A549 (cell line): ENCODE measurements around the gene GULP1.

Experiments
- CHD2 ChIP-seq: fragments of 150-350 bp; IDR thresholded peaks from 2 replicates; pipeline ENCODE4 v1.6.1; 2014; ENCODE audit warnings: low read length; ENCODE audit not compliant: partially characterized antibody
- JUN ChIP-seq, 2 experiments: fragments of >200 bp; sonication (Bioruptor Twin); formaldehyde crosslinking; IDR thresholded peaks; 2 replicates in 1 of 2; 3 replicates in 1 of 2; pipeline ENCODE4 v1.6.1; 2016 to 2017
- NR3C1 ChIP-seq: fragments of >200 bp; sonication (Bioruptor Twin); formaldehyde crosslinking; IDR thresholded peaks from 3 replicates; pipeline ENCODE4 v1.6.1; 2017
- RAD21 ChIP-seq, 2 experiments: fragments of >200 bp in 1 of 2; sonication (Bioruptor Twin) in 1 of 2; formaldehyde crosslinking in 1 of 2; IDR thresholded peaks in 1 of 2; conservative IDR thresholded peaks in 1 of 2; 2 replicates in 1 of 2; 3 replicates in 1 of 2; pipeline ENCODE4 v1.6.1; 2012 to 2018; ENCODE audit warnings: inconsistent platforms in 1 of 2
- ZSCAN20 ChIP-seq: fragments of 250-450 bp; sonication (Bioruptor Pico); IDR thresholded peaks from 2 replicates; pipeline ENCODE4 v1.8.0; 2022; ENCODE audit warnings: mild to moderate bottlenecking, moderate library complexity
- TF ChIP-seq, protein P1 (sequence below): fragments of 200-600 bp; sonication (generic); IDR thresholded peaks from 2 replicates; pipeline ENCODE4 v1.6.1; 2016; ENCODE audit warnings: antibody characterized with exemption, mild to moderate bottlenecking, moderate library complexity
- TF ChIP-seq, protein P2 (sequence below): fragments of >200 bp; sonication (Bioruptor Twin); formaldehyde crosslinking; IDR thresholded peaks from 3 replicates; pipeline ENCODE4 v1.5.1; 2016

DNA sequence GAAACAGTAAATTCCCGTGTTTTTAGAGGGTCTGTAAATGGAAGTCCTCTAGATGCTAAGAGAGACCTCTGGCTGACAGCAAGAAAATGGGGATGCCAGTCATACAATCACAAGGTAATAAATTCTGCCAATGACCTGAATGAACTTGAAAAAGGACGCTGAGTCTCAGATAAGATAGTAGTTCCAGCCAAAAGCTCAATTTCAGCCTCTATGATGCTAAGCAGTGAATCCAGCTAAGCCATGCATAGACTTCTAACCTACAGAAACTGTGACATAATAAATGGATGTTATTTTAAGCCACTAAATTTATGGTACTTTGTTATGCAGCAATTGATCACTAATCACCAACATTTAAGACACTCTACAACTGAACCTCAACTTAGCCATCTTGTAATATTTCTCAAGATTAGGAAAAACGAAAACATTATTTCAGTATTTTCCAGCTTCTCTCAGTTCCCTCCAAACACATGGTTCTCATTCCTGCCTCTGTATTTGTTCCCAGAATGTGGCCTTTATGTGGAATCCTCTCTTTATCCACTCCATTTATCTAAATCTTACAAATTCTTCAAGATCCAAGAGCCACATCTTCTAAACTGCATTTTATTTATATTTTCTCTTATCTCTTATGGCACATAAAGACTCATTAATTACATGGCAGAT, 331.1 kb downstream of the GULP1 start:
- TF ChIP-seq, protein P1, sequence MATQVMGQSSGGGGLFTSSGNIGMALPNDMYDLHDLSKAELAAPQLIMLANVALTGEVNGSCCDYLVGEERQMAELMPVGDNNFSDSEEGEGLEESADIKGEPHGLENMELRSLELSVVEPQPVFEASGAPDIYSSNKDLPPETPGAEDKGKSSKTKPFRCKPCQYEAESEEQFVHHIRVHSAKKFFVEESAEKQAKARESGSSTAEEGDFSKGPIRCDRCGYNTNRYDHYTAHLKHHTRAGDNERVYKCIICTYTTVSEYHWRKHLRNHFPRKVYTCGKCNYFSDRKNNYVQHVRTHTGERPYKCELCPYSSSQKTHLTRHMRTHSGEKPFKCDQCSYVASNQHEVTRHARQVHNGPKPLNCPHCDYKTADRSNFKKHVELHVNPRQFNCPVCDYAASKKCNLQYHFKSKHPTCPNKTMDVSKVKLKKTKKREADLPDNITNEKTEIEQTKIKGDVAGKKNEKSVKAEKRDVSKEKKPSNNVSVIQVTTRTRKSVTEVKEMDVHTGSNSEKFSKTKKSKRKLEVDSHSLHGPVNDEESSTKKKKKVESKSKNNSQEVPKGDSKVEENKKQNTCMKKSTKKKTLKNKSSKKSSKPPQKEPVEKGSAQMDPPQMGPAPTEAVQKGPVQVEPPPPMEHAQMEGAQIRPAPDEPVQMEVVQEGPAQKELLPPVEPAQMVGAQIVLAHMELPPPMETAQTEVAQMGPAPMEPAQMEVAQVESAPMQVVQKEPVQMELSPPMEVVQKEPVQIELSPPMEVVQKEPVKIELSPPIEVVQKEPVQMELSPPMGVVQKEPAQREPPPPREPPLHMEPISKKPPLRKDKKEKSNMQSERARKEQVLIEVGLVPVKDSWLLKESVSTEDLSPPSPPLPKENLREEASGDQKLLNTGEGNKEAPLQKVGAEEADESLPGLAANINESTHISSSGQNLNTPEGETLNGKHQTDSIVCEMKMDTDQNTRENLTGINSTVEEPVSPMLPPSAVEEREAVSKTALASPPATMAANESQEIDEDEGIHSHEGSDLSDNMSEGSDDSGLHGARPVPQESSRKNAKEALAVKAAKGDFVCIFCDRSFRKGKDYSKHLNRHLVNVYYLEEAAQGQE = no peak
- TF ChIP-seq, protein P2, sequence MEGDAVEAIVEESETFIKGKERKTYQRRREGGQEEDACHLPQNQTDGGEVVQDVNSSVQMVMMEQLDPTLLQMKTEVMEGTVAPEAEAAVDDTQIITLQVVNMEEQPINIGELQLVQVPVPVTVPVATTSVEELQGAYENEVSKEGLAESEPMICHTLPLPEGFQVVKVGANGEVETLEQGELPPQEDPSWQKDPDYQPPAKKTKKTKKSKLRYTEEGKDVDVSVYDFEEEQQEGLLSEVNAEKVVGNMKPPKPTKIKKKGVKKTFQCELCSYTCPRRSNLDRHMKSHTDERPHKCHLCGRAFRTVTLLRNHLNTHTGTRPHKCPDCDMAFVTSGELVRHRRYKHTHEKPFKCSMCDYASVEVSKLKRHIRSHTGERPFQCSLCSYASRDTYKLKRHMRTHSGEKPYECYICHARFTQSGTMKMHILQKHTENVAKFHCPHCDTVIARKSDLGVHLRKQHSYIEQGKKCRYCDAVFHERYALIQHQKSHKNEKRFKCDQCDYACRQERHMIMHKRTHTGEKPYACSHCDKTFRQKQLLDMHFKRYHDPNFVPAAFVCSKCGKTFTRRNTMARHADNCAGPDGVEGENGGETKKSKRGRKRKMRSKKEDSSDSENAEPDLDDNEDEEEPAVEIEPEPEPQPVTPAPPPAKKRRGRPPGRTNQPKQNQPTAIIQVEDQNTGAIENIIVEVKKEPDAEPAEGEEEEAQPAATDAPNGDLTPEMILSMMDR = no peak
- TF ChIP-seq CHD2 (no peak), NR3C1 (no peak), JUN (IDR thresholded peaks at IDR 0.05) (no peak), RAD21 (conservative IDR thresholded peaks at IDR 0.05 in 1 of 2, IDR thresholded peaks at IDR 0.05 in 1 of 2) (no peak), ZSCAN20 (CRISPR knock-in tag) (no peak)
